Calu3 (cell line): Measurements from ENCODE around the gene NOTO. TPM values are rescaled to one million over a fixed set of nuclear protein-coding genes. Genes with fewer than 3 reads are reported as not detected.
"Not testable (repeated sequence)": the region's sequence is repeated elsewhere in the genome, so short reads cannot be mapped to it uniquely, and the experiment has no call there.

Experiments
- BruUV-seq: library from RNA; stranded (reverse); fragments of 400-500 nt; replicated peaks from 2 replicates; lab custom pipeline; 2021; lab: Mats Ljungman, UMichigan
- CTCF ChIA-PET: fragments of 300-600 bp; sonication (Branson Sonifier 250); formaldehyde crosslinking; loops from one replicate; lab custom pipeline; 2022; ENCODE audit warnings: antibody characterized with exemption; lab: Charles Lee
- DNase-seq: peaks from one replicate; pipeline ENCODE4 v3.0.0; 2022
- H3K27ac Mint-ChIP-seq: one replicate; pipeline ENCODE4 v1.8.0; 2022; ENCODE audit warnings: mixed read lengths; ENCODE audit not compliant: unreplicated experiment
- H3K27me3 Mint-ChIP-seq: one replicate; pipeline ENCODE4 v1.8.0; 2022; ENCODE audit warnings: mixed read lengths; ENCODE audit not compliant: unreplicated experiment
- H3K36me3 Mint-ChIP-seq: one replicate; pipeline ENCODE4 v1.8.0; 2022; ENCODE audit warnings: mild to moderate bottlenecking, moderate library complexity, mixed read lengths; ENCODE audit not compliant: insufficient read depth, unreplicated experiment
- H3K4me1 Mint-ChIP-seq: one replicate; pipeline ENCODE4 v1.8.0; 2022; ENCODE audit warnings: mild to moderate bottlenecking, low read depth, mixed read lengths; ENCODE audit not compliant: unreplicated experiment
- H3K4me3 Mint-ChIP-seq: one replicate; pipeline ENCODE4 v1.8.0; 2022; ENCODE audit warnings: mild to moderate bottlenecking, low read depth, moderate library complexity, mixed read lengths; ENCODE audit not compliant: unreplicated experiment
- H3K9me3 Mint-ChIP-seq: one replicate; pipeline ENCODE4 v1.8.0; 2022; ENCODE audit warnings: low read depth, mixed read lengths; ENCODE audit not compliant: unreplicated experiment
- intact Hi-C: fragments of 100-400 bp; cut with micrococcal nuclease; formaldehyde crosslinking; loops from one replicate; pipeline ENCODE4 v1.10.0; 2022; ENCODE audit not compliant: unreplicated experiment
- total RNA-seq: library from RNA; stranded (reverse); gene quantifications from 2 replicates; pipeline ENCODE4 v1.2.3, GENCODE V29; 2022
- TF ChIP-seq, protein P1 (sequence below): fragments of 200-600 bp; IDR thresholded peaks from one replicate; pipeline ENCODE4 v1.8.0; 2022; ENCODE audit warnings: antibody characterized with exemption; ENCODE audit not compliant: unreplicated experiment

Gene NOTO
- total RNA-seq, 1 experiment from 2014 or later: not detected

DNA sequence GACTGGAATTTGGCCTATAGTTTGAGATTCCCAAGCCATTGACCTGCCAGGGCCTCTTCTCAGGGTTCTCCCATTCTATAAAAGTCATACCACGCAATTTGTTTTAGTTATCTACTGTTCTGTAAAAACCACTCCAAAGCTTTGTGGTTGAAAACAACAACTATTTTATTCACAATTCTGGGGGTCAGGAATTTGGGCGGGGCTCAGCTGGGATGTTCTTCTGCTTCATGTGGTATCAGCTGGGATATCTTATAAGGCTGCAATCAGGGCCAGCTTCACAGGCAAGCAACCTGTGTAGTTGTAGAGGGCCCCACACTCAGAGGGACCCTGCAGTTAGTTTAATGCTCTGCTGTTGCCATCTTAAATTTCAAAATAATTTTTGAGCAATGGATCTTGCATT, 16.4 kb upstream of the NOTO start:
- Mint-ChIP-seq H3K27me3 (peaks cover 89% of the 10 kb centered on the region), H3K9me3 (no peaks in the 10 kb centered on the region), H3K4me3 (no peak overlapping the region), H3K27ac (no peak overlapping the region), H3K4me1 (peaks cover 6% of the 10 kb centered on the region), H3K36me3 (no peaks in the 10 kb centered on the region)
- TF ChIP-seq, protein P1, sequence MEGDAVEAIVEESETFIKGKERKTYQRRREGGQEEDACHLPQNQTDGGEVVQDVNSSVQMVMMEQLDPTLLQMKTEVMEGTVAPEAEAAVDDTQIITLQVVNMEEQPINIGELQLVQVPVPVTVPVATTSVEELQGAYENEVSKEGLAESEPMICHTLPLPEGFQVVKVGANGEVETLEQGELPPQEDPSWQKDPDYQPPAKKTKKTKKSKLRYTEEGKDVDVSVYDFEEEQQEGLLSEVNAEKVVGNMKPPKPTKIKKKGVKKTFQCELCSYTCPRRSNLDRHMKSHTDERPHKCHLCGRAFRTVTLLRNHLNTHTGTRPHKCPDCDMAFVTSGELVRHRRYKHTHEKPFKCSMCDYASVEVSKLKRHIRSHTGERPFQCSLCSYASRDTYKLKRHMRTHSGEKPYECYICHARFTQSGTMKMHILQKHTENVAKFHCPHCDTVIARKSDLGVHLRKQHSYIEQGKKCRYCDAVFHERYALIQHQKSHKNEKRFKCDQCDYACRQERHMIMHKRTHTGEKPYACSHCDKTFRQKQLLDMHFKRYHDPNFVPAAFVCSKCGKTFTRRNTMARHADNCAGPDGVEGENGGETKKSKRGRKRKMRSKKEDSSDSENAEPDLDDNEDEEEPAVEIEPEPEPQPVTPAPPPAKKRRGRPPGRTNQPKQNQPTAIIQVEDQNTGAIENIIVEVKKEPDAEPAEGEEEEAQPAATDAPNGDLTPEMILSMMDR: no peak
- no peak for DNase-seq
- CTCF ChIA-PET: no interaction called here
- no TSS peak for BruUV-seq
- intact Hi-C loops: no loop called here

DNA sequence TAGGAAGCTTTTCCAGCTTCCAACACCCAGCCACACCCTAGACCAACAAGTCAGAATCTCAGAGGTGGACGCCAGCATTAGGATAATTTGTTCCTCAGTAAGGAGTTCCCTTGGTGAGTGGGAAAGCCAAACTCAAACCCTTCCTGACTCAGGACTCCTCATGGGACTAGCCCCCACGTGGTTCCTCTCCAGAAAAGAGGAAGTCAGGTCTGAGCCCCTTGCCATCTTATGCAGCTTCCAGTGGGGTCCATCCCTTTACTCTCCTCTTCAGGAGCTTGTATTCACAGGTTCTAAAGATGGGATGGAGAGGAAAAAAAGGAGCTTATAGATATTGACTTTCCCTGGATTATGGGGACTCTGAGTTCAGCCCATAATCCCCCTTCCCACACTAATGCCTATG, 14.8 kb upstream of the NOTO start:
- no TSS peak for BruUV-seq
- intact Hi-C loops: no loop called here
- H3K27ac Mint-ChIP-seq: no peak overlapping the region
- no peak overlapping the region for H3K4me3 Mint-ChIP-seq
- TF ChIP-seq, protein P1: no peak
- H3K9me3 Mint-ChIP-seq: no peaks in the 10 kb centered on the region
- DNase-seq: no peak
- H3K27me3 Mint-ChIP-seq: peaks cover 98% of the 10 kb centered on the region
- H3K36me3 Mint-ChIP-seq: no peaks in the 10 kb centered on the region
- CTCF ChIA-PET: interaction anchor here (1.0 kb wide), 1 partner anchor 10 kb away, joined by 7 read pairs; no protein-coding TSS in a partner anchor
- H3K4me1 Mint-ChIP-seq: peaks cover 6% of the 10 kb centered on the region

DNA sequence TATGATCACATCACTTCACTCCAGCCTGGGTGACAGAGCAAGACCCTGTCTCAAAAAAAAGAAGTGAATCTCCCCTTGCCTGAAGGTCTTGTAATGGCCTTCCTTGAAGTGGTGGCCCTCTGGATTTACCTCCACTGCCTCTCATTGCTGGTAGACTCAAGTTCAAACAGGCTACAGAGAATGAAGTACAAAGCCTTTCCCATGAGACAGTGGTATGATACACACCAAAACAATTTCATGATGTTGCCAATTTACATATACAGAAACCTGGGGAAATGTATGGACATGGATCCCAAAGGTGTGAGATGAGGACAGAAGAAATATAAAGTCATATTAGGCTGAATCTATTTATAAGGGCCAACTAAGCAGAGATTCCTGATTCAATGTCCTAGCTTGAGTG, 4.8 kb upstream of the NOTO start:
- intact Hi-C loops: no loop called here
- BruUV-seq: no TSS peak
- Mint-ChIP-seq H3K4me1 (no peaks in the 10 kb centered on the region), H3K27ac (no peak overlapping the region), H3K36me3 (no peaks in the 10 kb centered on the region), H3K4me3 (no peak overlapping the region), H3K9me3 (no peaks in the 10 kb centered on the region), H3K27me3 (peaks cover 48% of the 10 kb centered on the region)
- CTCF ChIA-PET: no interaction called here
- TF ChIP-seq, protein P1: no peak
- no peak for DNase-seq

DNA sequence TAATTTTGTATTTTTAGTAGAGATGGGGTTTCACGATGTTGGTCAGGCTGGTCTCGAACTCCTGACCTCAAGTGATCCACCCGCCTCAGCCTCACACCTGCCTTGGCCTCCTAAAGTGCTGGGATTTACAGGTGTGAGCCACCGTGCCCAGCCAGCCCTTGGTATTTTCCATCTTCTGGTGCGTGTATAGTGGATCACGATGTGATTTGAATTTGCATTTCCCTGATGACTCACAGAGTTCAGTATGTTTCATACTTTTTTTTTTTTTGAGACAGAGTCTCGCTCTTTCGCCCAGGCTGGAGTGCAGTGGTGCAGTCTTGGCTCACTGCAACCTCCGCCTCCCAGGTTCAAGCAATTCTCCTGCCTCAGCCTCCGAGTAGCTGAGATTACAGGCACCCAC, 2.1 kb upstream of the NOTO start:
- CTCF ChIA-PET: interaction anchor here (0.7 kb wide), 1 partner anchor 544 kb away, joined by 3 read pairs; no protein-coding TSS in a partner anchor
- BruUV-seq, DNase-seq, intact Hi-C loops, H3K27ac Mint-ChIP-seq, H3K9me3 Mint-ChIP-seq, H3K4me3 Mint-ChIP-seq, H3K4me1 Mint-ChIP-seq, H3K36me3 Mint-ChIP-seq: not testable (repeated sequence)
- H3K27me3 Mint-ChIP-seq: peaks cover 63% of the 10 kb centered on the region

DNA sequence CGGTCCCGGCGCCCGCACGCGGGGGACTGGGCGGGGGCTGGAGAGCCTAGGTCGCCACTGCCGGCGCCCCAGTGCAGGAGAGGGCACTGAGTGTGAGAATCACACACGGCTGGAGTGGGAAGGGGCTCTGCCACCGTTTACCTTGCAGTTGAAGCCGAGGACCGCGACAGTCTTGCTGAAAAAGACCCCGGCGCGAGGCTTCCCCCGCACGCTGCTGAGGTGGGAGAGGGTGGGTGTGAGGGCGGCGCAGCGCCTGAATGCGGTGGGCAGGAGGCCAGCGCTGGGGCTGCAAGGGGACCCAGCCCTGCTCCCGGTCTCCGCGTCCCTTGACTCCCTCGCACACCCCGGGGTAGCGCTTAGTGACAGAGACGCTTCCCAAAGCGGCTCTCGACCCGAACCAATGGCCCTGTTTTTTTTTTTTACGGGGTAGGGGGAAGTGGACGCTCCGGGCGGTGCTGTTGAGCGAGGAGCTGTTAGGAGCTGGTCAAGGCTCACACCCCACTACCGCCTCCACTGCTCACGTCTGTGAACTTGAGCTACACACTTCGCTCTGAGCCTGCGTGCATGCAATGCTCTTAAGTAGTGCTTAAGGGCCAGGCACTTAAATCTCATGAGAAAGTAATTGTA, 794 bp downstream of the NOTO start:
- no peak for DNase-seq

More for the DNA sequence above, 794 bp downstream of the NOTO start:
- Mint-ChIP-seq H3K36me3 (no peaks in the 10 kb centered on the region), H3K27me3 (peaks cover 59% of the 10 kb centered on the region), H3K9me3 (no peaks in the 10 kb centered on the region), H3K4me3 (peak overlapping the region; percentile 56), H3K4me1 (no peaks in the 10 kb centered on the region), H3K27ac (no peak overlapping the region)
- CTCF ChIA-PET: no interaction called here
- TF ChIP-seq, protein P1: no peak
- BruUV-seq: no TSS peak
- intact Hi-C loops: no loop called here
